GM12801 (cell line): ENCODE data around the gene SAMD5.

ENCODE experiments used
- CTCF ChIP-seq: IDR thresholded peaks from one replicate; pipeline ENCODE4 v1.5.1; 2011; ENCODE audit warnings: control low read depth; ENCODE audit not compliant: insufficient read length; ENCODE audit errors: extremely low read depth

SAMD5 gene

GRCh38 chr6:147577488-147577887 lies 69.0 kb downstream of the SAMD5 start:
- TF ChIP-seq CTCF = no peak

- TF ChIP-seq CTCF = no peak
Observed at GRCh38 chr6:147578159-147578558, 69.7 kb downstream of the SAMD5 start.

DNA sequence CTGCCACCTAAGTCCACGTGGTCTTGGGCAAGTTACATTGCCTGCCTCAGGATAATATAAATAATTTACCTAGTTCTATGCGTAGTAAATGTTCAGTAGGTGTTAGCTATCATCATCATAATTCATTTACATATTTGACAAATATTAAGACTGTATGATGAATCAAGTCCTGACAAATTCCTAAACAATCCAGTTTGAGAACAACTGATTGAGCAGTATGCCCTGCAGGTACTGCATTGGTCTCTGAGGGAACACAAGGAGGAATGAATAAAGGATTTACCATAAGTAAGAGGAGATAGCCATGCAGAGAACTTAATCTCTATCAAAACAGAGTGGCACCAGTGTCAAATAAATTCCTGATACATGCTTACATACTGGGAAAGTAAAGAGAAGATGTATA lies 70.4 kb downstream of the SAMD5 start:
- no peak for TF ChIP-seq CTCF

DNA sequence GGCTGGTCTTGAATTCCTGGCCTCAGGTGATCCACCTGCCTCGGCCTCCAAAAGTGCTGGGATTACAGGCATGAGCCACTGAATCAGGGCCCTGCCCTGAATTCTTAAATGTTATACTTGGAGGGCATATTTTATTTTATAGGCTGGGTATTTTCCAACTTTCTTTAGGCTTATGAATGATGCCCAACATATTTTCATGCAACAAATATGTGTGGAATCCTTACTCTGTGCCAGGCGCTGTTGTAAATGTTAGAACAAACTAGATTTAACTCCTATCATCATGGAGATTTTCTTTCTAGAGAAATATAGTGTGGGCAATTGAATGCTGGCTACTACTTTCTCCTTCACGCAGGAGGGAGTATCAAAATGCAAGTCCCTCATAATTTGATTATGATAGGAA lies 71.2 kb downstream of the SAMD5 start:
- TF ChIP-seq CTCF = no peak

- TF ChIP-seq CTCF = no peak
Observed at GRCh38 chr6:147582991-147583390, 74.5 kb downstream of the SAMD5 start.

- TF ChIP-seq CTCF = no peak
Observed at GRCh38 chr6:147585256-147585655, 76.8 kb downstream of the SAMD5 start.

DNA sequence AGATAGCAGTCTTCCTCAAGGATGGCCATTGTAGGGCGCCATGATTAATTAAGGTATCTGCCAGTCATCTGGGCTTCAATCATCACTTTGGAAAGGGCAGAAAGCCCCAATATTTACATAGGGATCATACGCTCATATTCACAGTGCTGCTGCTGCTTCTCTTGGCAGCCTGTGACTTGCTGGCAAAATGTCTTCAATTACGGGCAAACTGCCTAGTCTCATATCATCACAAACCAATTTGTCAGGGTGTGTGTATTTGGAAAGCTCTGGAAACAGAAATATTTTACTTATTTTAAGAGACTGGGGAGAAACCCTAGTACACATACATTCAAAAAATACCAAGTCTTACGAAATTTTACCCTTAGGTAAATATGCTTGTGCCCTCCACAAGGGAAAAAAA lies 77.6 kb downstream of the SAMD5 start:
- no peak for TF ChIP-seq CTCF

DNA sequence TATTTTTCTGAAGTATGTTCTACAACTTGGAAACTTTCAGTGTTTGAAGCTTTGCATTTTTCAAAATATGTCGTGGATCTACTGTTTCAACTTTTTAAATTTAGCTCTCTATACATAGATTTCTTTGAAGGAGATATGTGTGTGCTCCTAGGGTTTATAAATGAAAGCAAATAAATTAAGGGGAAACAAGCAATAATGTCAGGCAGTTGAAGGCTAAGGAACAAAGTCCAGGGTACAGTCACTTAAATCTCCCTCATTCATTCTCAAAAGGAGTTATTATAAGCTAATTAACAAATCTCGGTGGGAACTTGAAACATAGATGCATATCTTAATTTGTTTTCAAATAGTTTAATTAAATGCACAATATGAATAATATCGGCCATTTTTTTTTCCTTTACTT lies 79.4 kb downstream of the SAMD5 start:
- TF ChIP-seq CTCF = no peak
